Trophoblast cell (in vitro differentiated cells and primary cell): ENCODE measurements around the gene PAQR9.
A peak's percentile ranks its signal among the peaks of the same experiment; 100 is the strongest.

Experiments used
- DNase-seq, 2 donors: peaks; one replicate each; pipeline ENCODE4 v3.0.0-alpha.2; 2016
- H2AFZ ChIP-seq: 2 replicates; pipeline ENCODE4 v1.6.1; 2013; ENCODE audit warnings: low read length, moderate library complexity, mild to moderate bottlenecking; ENCODE audit not compliant: insufficient read depth, poor library complexity
- H2AK5ac ChIP-seq: 2 replicates; pipeline ENCODE4 v1.6.1; 2013; ENCODE audit warnings: mild to moderate bottlenecking, low read length
- H2BK120ac ChIP-seq: 2 replicates; pipeline ENCODE4 v1.6.1; 2013; ENCODE audit warnings: low read length, mild to moderate bottlenecking, moderate library complexity; ENCODE audit not compliant: insufficient read depth, poor library complexity
- H2BK12ac ChIP-seq: 2 replicates; pipeline ENCODE4 v1.6.1; 2013; ENCODE audit warnings: mild to moderate bottlenecking, low read length, moderate library complexity
- H2BK5ac ChIP-seq: 2 replicates; pipeline ENCODE4 v1.6.1; 2013; ENCODE audit warnings: low read length, low read depth, moderate library complexity, mild to moderate bottlenecking; ENCODE audit not compliant: poor library complexity
- H3K14ac ChIP-seq: 2 replicates; pipeline ENCODE4 v1.6.1; 2013; ENCODE audit warnings: mild to moderate bottlenecking, low read length
- H3K18ac ChIP-seq: 2 replicates; pipeline ENCODE4 v1.6.1; 2013; ENCODE audit warnings: mild to moderate bottlenecking, low read length
- H3K23ac ChIP-seq: 2 replicates; pipeline ENCODE4 v1.6.1; 2013; ENCODE audit warnings: low read length
- H3K27ac ChIP-seq: 2 replicates; pipeline ENCODE4 v1.5.1; 2013; ENCODE audit warnings: low read depth, mild to moderate bottlenecking, inconsistent platforms, low read length, moderate library complexity
- H3K27me3 ChIP-seq: 2 replicates; pipeline ENCODE4 v1.6.1; 2013; ENCODE audit warnings: inconsistent platforms, mild to moderate bottlenecking, low read length, moderate library complexity; ENCODE audit not compliant: insufficient read depth
- H3K36me3 ChIP-seq, 2 experiments: 1 replicate in 1 of 2; 2 replicates in 1 of 2; pipeline ENCODE4 v1.6.1; 2013; ENCODE audit warnings: low read length in 2 of 2, mild to moderate bottlenecking in 2 of 2, moderate library complexity in 1 of 2; ENCODE audit not compliant: insufficient read depth in 2 of 2, control insufficient read depth in 1 of 2
- H3K4ac ChIP-seq: 2 replicates; pipeline ENCODE4 v1.6.1; 2013; ENCODE audit warnings: low read depth, mild to moderate bottlenecking, low read length, moderate library complexity
- H3K4me1 ChIP-seq, 2 experiments: 1 replicate in 1 of 2; 2 replicates in 1 of 2; pipeline ENCODE4 v1.6.1; 2013; ENCODE audit warnings: low read length in 2 of 2, mild to moderate bottlenecking in 2 of 2, moderate library complexity in 1 of 2; ENCODE audit not compliant: insufficient read depth in 2 of 2, control insufficient read depth in 1 of 2
- H3K4me2 ChIP-seq: 2 replicates; pipeline ENCODE4 v1.6.1; 2013; ENCODE audit warnings: inconsistent platforms, mild to moderate bottlenecking, low read length, moderate library complexity
- H3K4me3 ChIP-seq: 2 replicates; pipeline ENCODE4 v1.5.1; 2013; ENCODE audit warnings: mild to moderate bottlenecking, low read depth, low read length, inconsistent platforms
- H3K79me1 ChIP-seq: one replicate; pipeline ENCODE4 v1.6.1; 2013; ENCODE audit warnings: low read length
- H3K79me2 ChIP-seq: 2 replicates; pipeline ENCODE4 v1.6.1; 2013; ENCODE audit warnings: low read length, mild to moderate bottlenecking; ENCODE audit not compliant: control insufficient read depth, insufficient read depth, poor library complexity
- H3K9ac ChIP-seq: 2 replicates; pipeline ENCODE4 v1.6.1; 2013; ENCODE audit warnings: mild to moderate bottlenecking, low read length
- H3K9me3 ChIP-seq: 2 replicates; pipeline ENCODE4 v1.6.1; 2013; ENCODE audit warnings: low read depth, mild to moderate bottlenecking, control low read depth, inconsistent platforms, low read length; ENCODE audit not compliant: insufficient read depth
- H4K12ac ChIP-seq: 2 replicates; pipeline ENCODE4 v1.6.1; 2013; ENCODE audit warnings: low read depth, mild to moderate bottlenecking, low read length, moderate library complexity
- H4K8ac ChIP-seq: 2 replicates; pipeline ENCODE4 v1.6.1; 2013; ENCODE audit warnings: low read depth, mild to moderate bottlenecking, low read length, moderate library complexity
- H4K91ac ChIP-seq: one replicate; pipeline ENCODE4 v1.6.1; 2013; ENCODE audit warnings: low read depth, mild to moderate bottlenecking, low read length, moderate library complexity
- WGBS: extraction: QIAGEN DNeasy Blood & Tissue Kit; methylation state at CpG from one replicate; pipeline ENCODE4 v1.1.7; 2013; ENCODE audit warnings: missing lambda C conversion rate; ENCODE audit not compliant: insufficient read length, insufficient coverage; ENCODE audit errors: extremely low coverage; 5-methylcytosine and 5-hydroxymethylcytosine counted together

The PAQR9 gene

GRCh38 chr3:142963234-142963515, 299 bp downstream of the PAQR9 start:
- Histone ChIP-seq H4K91ac (no peak overlapping the region), H3K4me1 (peaks cover 0 to 6% of the 10 kb centered on the region in 2 experiments), H3K4me3 (peak overlapping the region; percentile 80), H4K8ac (no peak overlapping the region), H2AFZ (no peak overlapping the region), H2BK12ac (no peak overlapping the region), H3K23ac (no peak overlapping the region), H3K79me2 (no peaks in the 10 kb centered on the region), H3K4me2 (peak overlapping the region; percentile 95), H3K27ac (no peak overlapping the region), H2AK5ac (no peak overlapping the region), H3K79me1 (no peaks in the 10 kb centered on the region), H3K36me3 (no peaks in the 10 kb centered on the region), H3K9ac (no peak overlapping the region), H3K14ac (no peak overlapping the region), H3K27me3 (peaks cover 25% of the 10 kb centered on the region), H2BK120ac (no peak overlapping the region), H2BK5ac (no peak overlapping the region), H3K9me3 (peaks cover 9% of the 10 kb centered on the region), H4K12ac (no peak overlapping the region), H3K4ac (no peak overlapping the region), H3K18ac (no peak overlapping the region)
- no peak for DNase-seq
- no CpG with 5 or more reads among the region's 35 CpGs for WGBS

- Histone ChIP-seq H3K4me2 (peak overlapping the region; percentile 95), H3K14ac (no peak overlapping the region), H3K4ac (no peak overlapping the region), H4K91ac (no peak overlapping the region), H2AFZ (no peak overlapping the region), H3K27ac (no peak overlapping the region), H2BK5ac (no peak overlapping the region), H3K18ac (no peak overlapping the region), H2AK5ac (no peak overlapping the region), H2BK12ac (no peak overlapping the region), H3K36me3 (no peaks in the 10 kb centered on the region), H3K79me1 (no peaks in the 10 kb centered on the region), H3K27me3 (peaks cover 25% of the 10 kb centered on the region), H4K8ac (no peak overlapping the region), H3K79me2 (no peaks in the 10 kb centered on the region), H3K4me1 (peaks cover 0 to 6% of the 10 kb centered on the region in 2 experiments), H3K4me3 (peak overlapping the region; percentile 1), H4K12ac (no peak overlapping the region), H2BK120ac (no peak overlapping the region), H3K23ac (no peak overlapping the region), H3K9ac (no peak overlapping the region), H3K9me3 (peaks cover 9% of the 10 kb centered on the region)
- no CpG with 5 or more reads among the region's 63 CpGs for WGBS
- no peak for DNase-seq
These were observed 797 bp downstream of the PAQR9 start for GRCh38 chr3:142962520-142963233.

- Histone ChIP-seq H2BK120ac (no peak overlapping the region), H3K9me3 (peaks cover 9% of the 10 kb centered on the region), H3K4me3 (no peak overlapping the region), H2AFZ (no peak overlapping the region), H4K91ac (no peak overlapping the region), H3K27me3 (peaks cover 25% of the 10 kb centered on the region), H3K79me1 (no peaks in the 10 kb centered on the region), H3K4me1 (peaks cover 0 to 6% of the 10 kb centered on the region in 2 experiments), H4K8ac (no peak overlapping the region), H4K12ac (no peak overlapping the region), H3K9ac (no peak overlapping the region), H3K4ac (no peak overlapping the region), H3K4me2 (no peak overlapping the region), H2BK12ac (no peak overlapping the region), H3K79me2 (no peaks in the 10 kb centered on the region), H3K18ac (no peak overlapping the region), H2AK5ac (no peak overlapping the region), H3K27ac (no peak overlapping the region), H3K14ac (no peak overlapping the region), H3K36me3 (no peaks in the 10 kb centered on the region), H2BK5ac (no peak overlapping the region), H3K23ac (no peak overlapping the region)
- no peak for DNase-seq
- no CpG with 5 or more reads among the region's 19 CpGs for WGBS
These were observed 1.3 kb downstream of the PAQR9 start for GRCh38 chr3:142962175-142962519.

- Histone ChIP-seq H3K27ac (no peak overlapping the region), H3K14ac (no peak overlapping the region), H3K36me3 (no peaks in the 10 kb centered on the region), H4K8ac (no peak overlapping the region), H3K27me3 (peaks cover 25% of the 10 kb centered on the region), H2BK120ac (no peak overlapping the region), H3K4me3 (no peak overlapping the region), H3K23ac (no peak overlapping the region), H3K79me1 (no peaks in the 10 kb centered on the region), H3K4me2 (no peak overlapping the region), H3K4ac (no peak overlapping the region), H2BK12ac (no peak overlapping the region), H2AFZ (no peak overlapping the region), H4K12ac (no peak overlapping the region), H3K18ac (no peak overlapping the region), H3K79me2 (no peaks in the 10 kb centered on the region), H3K4me1 (peaks cover 0 to 6% of the 10 kb centered on the region in 2 experiments), H2AK5ac (no peak overlapping the region), H2BK5ac (no peak overlapping the region), H3K9ac (no peak overlapping the region), H3K9me3 (peaks cover 9% of the 10 kb centered on the region), H4K91ac (no peak overlapping the region)
- DNase-seq: no peak
- no CpG with 5 or more reads among the region's 2 CpGs for WGBS
These were observed 1.9 kb downstream of the PAQR9 start for GRCh38 chr3:142961539-142961938.
